Osteocyte (in vitro differentiated cells): ENCODE data around the gene SH3GL3. TPM values are rescaled to one million over a fixed set of nuclear protein-coding genes. Genes with fewer than 3 reads are reported as not detected.

Experiments
- DNase-seq: peaks from one replicate; pipeline ENCODE4 v3.0.0; 2021; ENCODE audit warnings: mixed read lengths; ENCODE audit not compliant: unreplicated experiment; ENCODE audit errors: extremely low spot score
- H3K27ac Mint-ChIP-seq: one replicate; pipeline ENCODE4 v1.8.0; 2021; ENCODE audit warnings: mild to moderate bottlenecking, mixed read lengths; ENCODE audit not compliant: unreplicated experiment
- H3K27me3 Mint-ChIP-seq: one replicate; pipeline ENCODE4 v1.8.0; 2021; ENCODE audit warnings: mixed read lengths; ENCODE audit not compliant: unreplicated experiment
- H3K36me3 Mint-ChIP-seq: one replicate; pipeline ENCODE4 v1.8.0; 2021; ENCODE audit warnings: mixed read lengths; ENCODE audit not compliant: unreplicated experiment
- H3K4me1 Mint-ChIP-seq: one replicate; pipeline ENCODE4 v1.8.0; 2021; ENCODE audit warnings: mixed read lengths; ENCODE audit not compliant: unreplicated experiment
- H3K4me3 Mint-ChIP-seq: one replicate; pipeline ENCODE4 v1.8.0; 2021; ENCODE audit warnings: mild to moderate bottlenecking, moderate library complexity, mixed read lengths; ENCODE audit not compliant: unreplicated experiment
- H3K9me3 Mint-ChIP-seq: one replicate; pipeline ENCODE4 v1.8.0; 2021; ENCODE audit warnings: mixed read lengths; ENCODE audit not compliant: unreplicated experiment
- total RNA-seq: library from RNA; stranded (reverse); gene quantifications from 2 replicates; pipeline ENCODE4 v1.2.1, GENCODE V29; 2021
- TF ChIP-seq, protein P1 (sequence below): fragments of 200-600 bp; sonication (generic); IDR thresholded peaks from 2 replicates; pipeline ENCODE4 v1.5.0; 2021; ENCODE audit warnings: antibody characterized with exemption, mild to moderate bottlenecking, moderate library complexity

The SH3GL3 gene
- total RNA-seq, 1 donor from 2014 or later: not detected

DNA sequence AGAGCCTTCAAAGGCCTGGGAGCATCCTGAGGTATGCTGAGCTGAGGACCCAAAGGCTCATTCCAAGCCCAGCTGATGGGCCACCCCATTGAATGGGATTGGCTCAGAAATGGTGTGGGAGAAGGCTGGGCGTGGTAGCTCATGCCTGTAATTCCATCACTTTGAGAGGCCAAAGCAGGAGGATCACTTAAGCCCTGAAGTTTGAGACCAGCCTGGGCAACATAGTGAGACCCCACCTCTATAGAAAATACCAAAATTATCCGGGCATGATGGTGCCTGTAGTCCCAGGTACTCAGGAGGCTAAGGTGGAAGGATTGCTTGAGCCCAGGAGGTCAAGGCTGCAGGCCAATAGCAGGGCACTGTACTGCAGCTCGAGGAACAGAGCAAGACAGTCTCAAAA is 163.0 kb downstream of the SH3GL3 start:
- H3K36me3 Mint-ChIP-seq: no peaks in the 10 kb centered on the region
- TF ChIP-seq, protein P1, sequence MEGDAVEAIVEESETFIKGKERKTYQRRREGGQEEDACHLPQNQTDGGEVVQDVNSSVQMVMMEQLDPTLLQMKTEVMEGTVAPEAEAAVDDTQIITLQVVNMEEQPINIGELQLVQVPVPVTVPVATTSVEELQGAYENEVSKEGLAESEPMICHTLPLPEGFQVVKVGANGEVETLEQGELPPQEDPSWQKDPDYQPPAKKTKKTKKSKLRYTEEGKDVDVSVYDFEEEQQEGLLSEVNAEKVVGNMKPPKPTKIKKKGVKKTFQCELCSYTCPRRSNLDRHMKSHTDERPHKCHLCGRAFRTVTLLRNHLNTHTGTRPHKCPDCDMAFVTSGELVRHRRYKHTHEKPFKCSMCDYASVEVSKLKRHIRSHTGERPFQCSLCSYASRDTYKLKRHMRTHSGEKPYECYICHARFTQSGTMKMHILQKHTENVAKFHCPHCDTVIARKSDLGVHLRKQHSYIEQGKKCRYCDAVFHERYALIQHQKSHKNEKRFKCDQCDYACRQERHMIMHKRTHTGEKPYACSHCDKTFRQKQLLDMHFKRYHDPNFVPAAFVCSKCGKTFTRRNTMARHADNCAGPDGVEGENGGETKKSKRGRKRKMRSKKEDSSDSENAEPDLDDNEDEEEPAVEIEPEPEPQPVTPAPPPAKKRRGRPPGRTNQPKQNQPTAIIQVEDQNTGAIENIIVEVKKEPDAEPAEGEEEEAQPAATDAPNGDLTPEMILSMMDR: no peak
- no peak overlapping the region for H3K4me3 Mint-ChIP-seq

DNA sequence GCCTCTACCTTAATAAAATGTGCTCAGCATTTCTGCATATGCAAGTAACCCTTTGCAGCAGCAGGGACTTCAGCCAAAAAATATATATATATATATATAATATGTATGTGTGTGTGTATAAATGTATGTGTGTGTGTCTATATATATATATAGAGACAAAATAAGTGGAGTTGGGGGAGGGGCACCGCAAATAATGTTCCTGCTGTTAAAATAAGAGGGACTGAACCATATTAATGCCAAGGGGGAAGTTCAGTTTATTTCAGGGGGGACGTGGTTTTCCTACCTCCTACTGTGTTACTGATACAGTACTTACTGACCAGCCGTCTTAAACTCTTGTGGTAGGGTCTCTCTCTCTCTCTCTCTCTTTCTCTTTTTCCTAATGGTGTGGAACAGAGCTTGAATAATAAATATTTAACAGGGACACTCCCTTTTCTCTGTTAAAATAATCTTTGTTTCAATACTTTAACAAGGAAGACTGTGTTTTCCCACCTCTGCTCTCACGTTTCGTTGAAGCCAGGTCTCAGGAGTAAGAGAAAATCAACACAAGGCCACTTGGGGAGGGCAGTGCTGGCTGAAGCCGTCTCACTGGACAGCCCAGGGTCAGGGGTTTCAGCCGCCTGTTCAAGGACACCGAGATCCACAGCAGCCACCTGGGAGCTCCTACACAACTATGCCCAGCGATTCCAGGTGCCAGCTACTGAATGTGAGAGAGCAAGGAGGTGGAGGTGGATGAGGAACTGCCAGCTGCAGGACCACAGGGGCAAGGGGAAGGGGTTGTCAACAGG is 164.0 kb downstream of the SH3GL3 start:
- H3K27ac Mint-ChIP-seq: no peak overlapping the region
- DNase-seq: no peak
- H3K9me3 Mint-ChIP-seq: peaks cover 3% of the 10 kb centered on the region
- TF ChIP-seq, protein P1: no peak
- no peaks in the 10 kb centered on the region for H3K27me3 Mint-ChIP-seq
- H3K4me3 Mint-ChIP-seq: no peak overlapping the region
- H3K4me1 Mint-ChIP-seq: no peaks in the 10 kb centered on the region
- H3K36me3 Mint-ChIP-seq: no peaks in the 10 kb centered on the region

More for the DNA sequence above, 163.0 kb downstream of the SH3GL3 start:
- no peak for DNase-seq
- no peaks in the 10 kb centered on the region for H3K27me3 Mint-ChIP-seq
- H3K4me1 Mint-ChIP-seq: no peaks in the 10 kb centered on the region
- H3K9me3 Mint-ChIP-seq: peaks cover 3% of the 10 kb centered on the region
- H3K27ac Mint-ChIP-seq: no peak overlapping the region

DNA sequence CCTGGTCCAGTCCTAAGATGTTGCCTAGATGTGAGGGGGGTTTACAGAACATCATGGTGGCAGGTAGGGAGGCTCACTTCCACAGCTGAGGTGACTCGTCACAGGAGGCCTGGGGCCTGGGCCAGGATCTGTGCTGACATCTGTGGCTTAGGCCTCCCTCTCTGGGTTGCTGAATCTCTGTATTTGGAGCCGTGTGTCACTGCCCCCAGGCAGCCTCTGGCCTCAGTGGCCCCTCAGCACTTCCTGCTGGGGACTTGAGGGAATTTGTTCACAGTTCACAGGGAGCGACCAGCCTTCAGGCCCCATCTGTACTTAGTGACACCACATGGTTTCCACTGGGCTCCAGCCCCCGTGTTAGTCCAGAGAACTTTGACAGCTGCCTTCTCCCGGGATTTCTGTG is 165.1 kb downstream of the SH3GL3 start:
- no peak for DNase-seq
- H3K9me3 Mint-ChIP-seq: peaks cover 3% of the 10 kb centered on the region
- no peaks in the 10 kb centered on the region for H3K36me3 Mint-ChIP-seq
- TF ChIP-seq, protein P1: no peak
- no peak overlapping the region for H3K4me3 Mint-ChIP-seq
- no peaks in the 10 kb centered on the region for H3K4me1 Mint-ChIP-seq
- no peak overlapping the region for H3K27ac Mint-ChIP-seq
- no peaks in the 10 kb centered on the region for H3K27me3 Mint-ChIP-seq

DNA sequence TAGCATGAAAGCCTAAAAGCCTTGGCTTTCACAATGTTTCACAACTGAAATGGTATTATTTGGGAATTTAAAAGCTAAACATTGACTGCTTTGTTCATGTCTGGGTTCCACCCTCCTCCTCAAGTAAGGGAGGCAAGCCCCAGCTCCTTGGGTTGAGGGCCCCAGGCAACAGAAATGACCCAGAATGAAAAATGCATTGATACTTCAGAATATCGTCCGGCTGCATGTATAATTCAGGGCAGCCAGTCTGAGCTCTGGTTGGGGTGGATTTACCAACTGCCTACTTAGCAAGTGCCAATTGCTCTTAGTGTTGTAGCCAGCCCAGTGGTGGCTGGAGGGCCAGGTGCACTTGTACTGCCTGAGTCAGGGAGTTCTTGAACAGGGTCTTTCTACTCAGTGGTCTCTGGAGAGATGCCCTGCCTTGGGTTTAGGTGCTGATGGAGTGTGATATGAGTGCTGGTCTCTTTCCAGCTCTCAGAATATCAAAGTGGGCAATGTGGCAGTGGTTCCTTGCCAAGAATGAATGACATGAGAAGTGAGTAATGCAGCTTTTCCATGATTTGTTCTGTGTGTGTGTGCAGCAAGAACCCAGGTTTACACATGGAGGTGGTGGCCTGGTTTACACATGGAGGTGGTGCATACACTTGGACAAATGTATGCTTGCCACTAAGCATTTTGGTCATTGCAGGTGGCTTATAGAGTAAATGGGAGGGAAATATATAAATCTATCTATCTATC is 165.9 kb downstream of the SH3GL3 start:
- H3K36me3 Mint-ChIP-seq: no peaks in the 10 kb centered on the region
- no peaks in the 10 kb centered on the region for H3K4me1 Mint-ChIP-seq
- no peak for DNase-seq
- no peaks in the 10 kb centered on the region for H3K27me3 Mint-ChIP-seq
- TF ChIP-seq, protein P1: no peak
- H3K4me3 Mint-ChIP-seq: no peak overlapping the region
- no peak overlapping the region for H3K27ac Mint-ChIP-seq
- peaks cover 3% of the 10 kb centered on the region for H3K9me3 Mint-ChIP-seq

DNA sequence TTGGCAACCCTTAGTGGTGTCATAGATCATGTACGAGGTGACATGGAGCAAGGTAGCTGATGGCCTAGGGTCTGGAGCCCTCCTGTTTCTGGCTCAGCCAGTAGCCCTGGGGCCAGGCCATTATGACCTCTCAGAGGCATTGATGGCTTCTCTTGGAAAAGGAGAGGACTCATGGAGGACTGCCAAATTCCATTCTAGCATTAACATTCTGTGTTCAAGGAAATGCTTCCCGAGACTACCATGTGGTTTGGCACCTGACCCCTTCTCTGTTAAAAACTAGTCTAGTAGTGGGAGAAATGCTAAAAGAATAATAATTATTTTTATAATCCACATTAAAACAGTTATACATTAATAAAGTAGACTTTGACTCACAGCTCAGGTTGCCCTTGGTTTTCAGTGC is 166.6 kb downstream of the SH3GL3 start:
- DNase-seq: no peak
- no peaks in the 10 kb centered on the region for H3K9me3 Mint-ChIP-seq
- H3K27me3 Mint-ChIP-seq: no peaks in the 10 kb centered on the region
- H3K4me1 Mint-ChIP-seq: no peaks in the 10 kb centered on the region
- no peak overlapping the region for H3K27ac Mint-ChIP-seq
- H3K36me3 Mint-ChIP-seq: no peaks in the 10 kb centered on the region
- H3K4me3 Mint-ChIP-seq: no peak overlapping the region
- TF ChIP-seq, protein P1: no peak
